Smooth muscle cell (in vitro differentiated cells): ENCODE results near the gene AQP1. TPM values are rescaled to one million over a fixed set of nuclear protein-coding genes. Genes with fewer than 3 reads are reported as not detected.

Experiments used
- DNase-seq: peaks from one replicate; lab custom pipeline; 2025; ENCODE audit not compliant: unreplicated experiment; lab: John Stamatoyannopoulos, UW
- H2AFZ ChIP-seq: fragments of 200-600 bp; sonication (generic); 2 replicates; pipeline ENCODE4 v1.6.0; 2016; ENCODE audit warnings: antibody characterized with exemption, low read depth, mild to moderate bottlenecking
- H3F3A ChIP-seq: fragments of 200-600 bp; sonication (generic); 2 replicates; pipeline ENCODE4 v1.6.0; 2017; ENCODE audit warnings: antibody characterized with exemption, low read depth
- H3K27ac ChIP-seq: fragments of 200-600 bp; sonication (generic); 2 replicates; pipeline ENCODE4 v1.5.1; 2016; ENCODE audit warnings: low read depth, mild to moderate bottlenecking
- H3K27me3 ChIP-seq: fragments of 200-600 bp; sonication (generic); 2 replicates; pipeline ENCODE4 v1.6.1; 2016; ENCODE audit warnings: low read depth, mild to moderate bottlenecking
- H3K36me3 ChIP-seq: fragments of 200-600 bp; sonication (generic); 2 replicates; pipeline ENCODE4 v1.5.1; 2016; ENCODE audit warnings: low read depth
- H3K4me1 ChIP-seq: fragments of 200-600 bp; sonication (generic); 2 replicates; pipeline ENCODE4 v1.5.1; 2016; ENCODE audit warnings: low read depth
- H3K4me2 ChIP-seq: fragments of 200-600 bp; sonication (generic); 2 replicates; pipeline ENCODE4 v1.6.0; 2016; ENCODE audit warnings: mild to moderate bottlenecking
- H3K4me3 ChIP-seq: fragments of 200-600 bp; sonication (generic); 2 replicates; pipeline ENCODE4 v1.5.1; 2016; ENCODE audit warnings: mild to moderate bottlenecking
- H3K79me2 ChIP-seq: fragments of 200-600 bp; sonication (generic); 2 replicates; pipeline ENCODE4 v1.6.0; 2016; ENCODE audit warnings: low read depth, mild to moderate bottlenecking
- H3K9ac ChIP-seq: fragments of 200-600 bp; sonication (generic); 2 replicates; pipeline ENCODE4 v1.6.0; 2016; ENCODE audit warnings: low read depth
- H3K9me3 ChIP-seq: fragments of 200-600 bp; sonication (generic); replicated peaks from 2 replicates; pipeline ENCODE4 v1.5.1; 2016; ENCODE audit warnings: low read depth
- H4K20me1 ChIP-seq: fragments of 200-600 bp; sonication (generic); 2 replicates; pipeline ENCODE4 v1.6.0; 2016; ENCODE audit warnings: low read depth
- WGBS: methylation state at CpG from one replicate; pipeline ENCODE4 v1.1.7; 2016; ENCODE audit warnings: low lambda C conversion rate; 5-methylcytosine and 5-hydroxymethylcytosine counted together
- polyA plus RNA-seq: library from polyadenylated mRNA; unstranded; fragments of >200 nt; fragmentation: Nextera tagmentation; extraction: Ambion mirVana; gene quantifications from 2 replicates; pipeline ENCODE4 v1.2.1, GENCODE V29; 2016
- total RNA-seq: library from RNA; depleted of rRNA; stranded (reverse); fragments of >200 nt; gene quantifications from 2 replicates; pipeline ENCODE4 v1.2.3, GENCODE V29; 2014
- TF ChIP-seq, protein P1 (sequence below): fragments of 200-600 bp; sonication (generic); IDR thresholded peaks from 2 replicates; pipeline ENCODE4 v1.5.1; 2017; ENCODE audit warnings: borderline replicate concordance, mild to moderate bottlenecking, antibody characterized with exemption; ENCODE audit not compliant: insufficient read depth, poor library complexity, severe bottlenecking

The AQP1 gene
- total and polyA plus RNA-seq, 2 experiments from 2014 or later, result 2,330 to 2,747 TPM

DNA sequence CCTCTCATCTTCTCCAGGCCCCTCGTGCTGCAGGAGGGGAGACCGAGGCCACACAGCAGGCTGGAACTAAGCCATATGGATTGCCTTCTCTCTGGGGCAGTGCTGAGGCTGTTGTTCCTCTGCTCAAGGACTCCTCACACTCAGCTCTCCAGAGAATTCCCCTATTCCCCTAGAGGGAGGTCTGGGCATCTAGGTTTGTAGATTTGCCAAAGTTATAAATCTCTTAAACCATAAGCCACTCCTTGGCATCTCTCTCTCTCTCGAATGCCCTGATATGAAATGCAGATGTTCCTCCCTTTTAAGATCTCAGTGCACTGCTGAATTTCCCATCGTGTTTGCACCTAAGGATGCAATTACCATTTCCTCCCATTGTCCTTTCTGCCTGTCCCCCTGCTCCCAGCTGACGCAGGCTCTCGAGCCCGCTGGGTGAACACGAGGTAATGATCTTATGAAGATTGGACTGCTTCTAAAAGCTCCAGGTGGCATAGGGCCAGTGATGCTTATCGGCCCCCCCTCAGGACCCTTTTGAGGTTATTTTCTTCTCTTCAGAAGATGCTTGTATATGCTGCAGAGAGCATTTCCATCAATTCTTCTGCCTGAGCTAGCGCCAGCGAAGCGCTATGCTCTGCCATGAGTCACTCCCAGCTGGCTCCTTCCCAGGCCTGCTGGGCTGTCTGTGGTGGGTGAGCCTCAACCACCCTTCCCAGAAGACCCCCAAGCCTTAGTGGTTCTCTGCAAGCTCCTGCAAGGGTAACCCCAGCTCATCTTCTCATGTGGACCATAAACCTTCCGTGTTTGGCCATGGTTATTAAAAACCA lies 41.6 kb upstream of the AQP1 start:
- Histone ChIP-seq H3K4me2 (peak overlapping the region; percentile 15), H2AFZ (no peak overlapping the region), H3K4me3 (no peak overlapping the region), H3K27ac (peak overlapping the region; percentile 20), H3K9ac (no peak overlapping the region), H3K9me3 (no peaks in the 10 kb centered on the region), H4K20me1 (no peaks in the 10 kb centered on the region), H3K79me2 (no peaks in the 10 kb centered on the region), H3K27me3 (no peaks in the 10 kb centered on the region), H3F3A (no peaks in the 10 kb centered on the region), H3K36me3 (no peaks in the 10 kb centered on the region), H3K4me1 (no peaks in the 10 kb centered on the region)
- TF ChIP-seq, protein P1, sequence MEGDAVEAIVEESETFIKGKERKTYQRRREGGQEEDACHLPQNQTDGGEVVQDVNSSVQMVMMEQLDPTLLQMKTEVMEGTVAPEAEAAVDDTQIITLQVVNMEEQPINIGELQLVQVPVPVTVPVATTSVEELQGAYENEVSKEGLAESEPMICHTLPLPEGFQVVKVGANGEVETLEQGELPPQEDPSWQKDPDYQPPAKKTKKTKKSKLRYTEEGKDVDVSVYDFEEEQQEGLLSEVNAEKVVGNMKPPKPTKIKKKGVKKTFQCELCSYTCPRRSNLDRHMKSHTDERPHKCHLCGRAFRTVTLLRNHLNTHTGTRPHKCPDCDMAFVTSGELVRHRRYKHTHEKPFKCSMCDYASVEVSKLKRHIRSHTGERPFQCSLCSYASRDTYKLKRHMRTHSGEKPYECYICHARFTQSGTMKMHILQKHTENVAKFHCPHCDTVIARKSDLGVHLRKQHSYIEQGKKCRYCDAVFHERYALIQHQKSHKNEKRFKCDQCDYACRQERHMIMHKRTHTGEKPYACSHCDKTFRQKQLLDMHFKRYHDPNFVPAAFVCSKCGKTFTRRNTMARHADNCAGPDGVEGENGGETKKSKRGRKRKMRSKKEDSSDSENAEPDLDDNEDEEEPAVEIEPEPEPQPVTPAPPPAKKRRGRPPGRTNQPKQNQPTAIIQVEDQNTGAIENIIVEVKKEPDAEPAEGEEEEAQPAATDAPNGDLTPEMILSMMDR, result no peak
- WGBS, result 65% methylated on average over 13 of the region's 13 CpGs
- DNase-seq, result no peak

DNA sequence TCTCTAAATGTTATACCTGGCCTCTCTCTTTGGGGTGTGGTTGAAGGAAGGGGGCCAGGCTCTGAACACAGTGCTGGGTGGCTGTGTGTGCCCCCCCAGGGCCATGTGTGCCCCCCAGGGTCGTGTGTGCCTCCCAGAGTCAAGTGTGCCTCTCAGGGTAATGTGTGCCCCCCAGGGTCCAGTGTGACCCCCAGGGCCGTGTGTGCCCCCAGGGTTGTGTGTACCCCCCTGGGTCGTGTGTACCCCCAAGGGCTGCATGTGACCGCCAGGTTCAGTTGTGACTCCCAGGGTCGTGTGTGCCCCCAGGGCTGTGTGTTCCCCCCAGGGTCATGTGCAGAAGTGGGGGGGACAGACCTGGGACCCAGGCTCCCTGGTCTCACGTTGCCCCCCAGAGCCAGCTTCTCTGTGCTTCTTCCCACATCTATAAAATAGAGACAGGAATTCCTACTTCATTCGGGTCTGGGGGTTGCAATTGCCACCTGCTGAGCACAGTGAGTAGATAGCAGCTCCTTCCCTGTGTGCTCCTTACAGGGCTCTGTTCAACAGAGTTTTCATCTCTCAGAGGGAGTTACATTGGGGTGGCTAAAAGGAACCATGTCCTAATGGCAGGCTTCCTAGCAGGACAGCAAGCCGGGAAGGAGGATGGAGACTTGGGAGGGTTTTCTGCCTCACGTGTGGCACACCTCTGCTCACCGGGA lies 40.7 kb upstream of the AQP1 start:
- Histone ChIP-seq H4K20me1 (no peaks in the 10 kb centered on the region), H3K4me1 (no peaks in the 10 kb centered on the region), H3K4me3 (no peak overlapping the region), H3K9ac (no peak overlapping the region), H3F3A (no peaks in the 10 kb centered on the region), H3K79me2 (no peaks in the 10 kb centered on the region), H3K9me3 (no peaks in the 10 kb centered on the region), H3K36me3 (no peaks in the 10 kb centered on the region), H3K4me2 (no peak overlapping the region), H2AFZ (no peak overlapping the region), H3K27me3 (no peaks in the 10 kb centered on the region), H3K27ac (peak overlapping the region; percentile 20)
- TF ChIP-seq, protein P1, result no peak
- DNase-seq, result no peak
- 77% methylated on average over 10 of the region's 10 CpGs for WGBS

DNA sequence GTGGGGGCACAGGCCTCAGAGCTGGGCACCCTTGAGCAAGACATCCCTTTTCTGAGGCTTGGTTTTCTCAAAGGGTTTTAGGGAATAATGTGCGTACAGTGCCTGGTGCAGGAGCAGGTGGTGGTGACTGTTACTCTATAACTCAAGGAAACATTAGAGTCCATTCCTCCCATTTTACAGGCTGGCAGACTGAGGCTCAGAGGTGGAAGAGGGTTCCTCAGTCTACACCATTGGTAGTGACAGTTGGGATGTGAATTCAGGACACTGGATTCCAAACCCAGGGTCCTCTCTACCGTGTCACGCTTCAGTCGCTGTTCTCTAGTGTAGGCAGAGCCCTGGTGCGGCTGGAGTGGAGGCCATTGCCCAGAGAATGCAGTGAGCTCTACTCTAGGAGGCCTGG lies 40.0 kb upstream of the AQP1 start:
- WGBS, result 96% methylated on average over 5 of the region's 5 CpGs

More for the DNA sequence above, 40.0 kb upstream of the AQP1 start:
- Histone ChIP-seq H3K36me3 (no peaks in the 10 kb centered on the region), H3F3A (no peaks in the 10 kb centered on the region), H3K4me3 (no peak overlapping the region), H3K27ac (no peak overlapping the region), H3K9ac (no peak overlapping the region), H3K4me2 (no peak overlapping the region), H3K79me2 (no peaks in the 10 kb centered on the region), H3K27me3 (no peaks in the 10 kb centered on the region), H3K9me3 (no peaks in the 10 kb centered on the region), H3K4me1 (no peaks in the 10 kb centered on the region), H4K20me1 (no peaks in the 10 kb centered on the region), H2AFZ (no peak overlapping the region)
- TF ChIP-seq, protein P1, result no peak
- DNase-seq, result no peak
